ENCODE measurements around the gene MAML1. TPM values are rescaled to one million over a fixed set of nuclear protein-coding genes. Genes with fewer than 3 reads are reported as not detected.

MAML1 gene
- total RNA-seq, 1 experiment from 2014 or later, result 42.2 TPM

- no peak for ATAC-seq
- peaks cover 37% of the 10 kb centered on the region for H3K36me3 Mint-ChIP-seq
- no peak for DNase-seq (ENCODE audit: low spot score)
- ChIA-PET CTCF (interaction anchor here (1.0 to 2.0 kb wide), 2 partner anchors 16 to 68 kb away, joined by 4 to 10 read pairs; no protein-coding TSS in a partner anchor), POLR2A (interaction anchor here (0.6 to 2.0 kb wide), 3 partner anchors 9 to 110 kb away, joined by 3 to 4 read pairs (median 3); no protein-coding TSS in a partner anchor)
- H3K4me1 Mint-ChIP-seq, result peaks cover 23% of the 10 kb centered on the region
- TF ChIP-seq AFF4 (CRISPR knock-in tag; IDR thresholded peaks at IDR 0.05; ENCODE audit: borderline replicate concordance) (no peak), IRF1 (CRISPR knock-in tag; IDR thresholded peaks at IDR 0.05) (no peak), SMAD3 (CRISPR knock-in tag; IDR thresholded peaks at IDR 0.05; ENCODE audit: borderline replicate concordance) (no peak), HMGXB4 (CRISPR knock-in tag; IDR thresholded peaks at IDR 0.05) (no peak), RELA (CRISPR knock-in tag; IDR thresholded peaks at IDR 0.05; ENCODE audit: borderline replicate concordance) (no peak), E2F5 (CRISPR knock-in tag; IDR thresholded peaks at IDR 0.05) (no peak), AR (CRISPR knock-in tag; IDR thresholded peaks at IDR 0.05) (no peak), GRHL2 (CRISPR knock-in tag; IDR thresholded peaks at IDR 0.05; ENCODE audit: insufficient replicate concordance, severe bottlenecking) (no peak)
- H3K4me3 Mint-ChIP-seq, result peak overlapping the region; percentile 96
- H3K27me3 Mint-ChIP-seq (ENCODE audit: low read depth), result no peaks in the 10 kb centered on the region
- no peaks in the 10 kb centered on the region for H3K9me3 Mint-ChIP-seq
- peak overlapping the region; percentile 97 for H3K27ac Mint-ChIP-seq
These were observed 1.1 kb downstream of the MAML1 start for GRCh38 chr5:179733772-179734126.

- Mint-ChIP-seq H3K4me3 (peak overlapping the region; percentile 96), H3K4me1 (peaks cover 23% of the 10 kb centered on the region), H3K27me3 (ENCODE audit: low read depth) (no peaks in the 10 kb centered on the region), H3K9me3 (0 out of 2 replicates have a peak, but pooled peaks cover under 1% of the 10 kb centered on the region), H3K36me3 (peaks cover 35% of the 10 kb centered on the region), H3K27ac (peak overlapping the region; percentile 94)
- POLR2A ChIA-PET, result no interaction called here
- DNase-seq (ENCODE audit: low spot score) (no peak), ATAC-seq (no peak)
- CTCF ChIA-PET, result no interaction called here
- no peak for TF ChIP-seq ZNF317 (CRISPR knock-in tag; IDR thresholded peaks at IDR 0.05; ENCODE audit: borderline replicate concordance, low read depth)
- TF ChIP-seq MAX (CRISPR knock-in tag; IDR thresholded peaks at IDR 0.05), result no peak
- TF ChIP-seq MXD4 (CRISPR knock-in tag; IDR thresholded peaks at IDR 0.05; ENCODE audit: borderline replicate concordance), result no peak
- no peak for TF ChIP-seq CTCF (IDR thresholded peaks at IDR 0.05)
- TF ChIP-seq GABPB1 (CRISPR knock-in tag; IDR thresholded peaks at IDR 0.05), result no peak
- TF ChIP-seq ZNF512 (CRISPR knock-in tag; IDR thresholded peaks at IDR 0.05; ENCODE audit: borderline replicate concordance), result no peak
- no peak for TF ChIP-seq ZNF138 (CRISPR knock-in tag; conservative IDR thresholded peaks at IDR 0.05)
- no peak for TF ChIP-seq NFE2L1 (CRISPR knock-in tag; IDR thresholded peaks at IDR 0.05)
- TF ChIP-seq ERG (CRISPR knock-in tag; IDR thresholded peaks at IDR 0.05), result no peak
- no peak for TF ChIP-seq CREB1 (CRISPR knock-in tag; IDR thresholded peaks at IDR 0.05)
These were observed 2.0 kb downstream of the MAML1 start for GRCh38 chr5:179734536-179735164.

Data from WTC11 (cell line).